Measurements from ENCODE around the gene KRT3.
"Not testable (repeated sequence)": the region's sequence is repeated elsewhere in the genome, so short reads cannot be mapped to it uniquely, and the experiment has no call there.

The KRT3 gene

GRCh38 chr12:52777566-52777965 lies 18.4 kb downstream of the KRT3 start:
- DNase-seq, result no peak

DNA sequence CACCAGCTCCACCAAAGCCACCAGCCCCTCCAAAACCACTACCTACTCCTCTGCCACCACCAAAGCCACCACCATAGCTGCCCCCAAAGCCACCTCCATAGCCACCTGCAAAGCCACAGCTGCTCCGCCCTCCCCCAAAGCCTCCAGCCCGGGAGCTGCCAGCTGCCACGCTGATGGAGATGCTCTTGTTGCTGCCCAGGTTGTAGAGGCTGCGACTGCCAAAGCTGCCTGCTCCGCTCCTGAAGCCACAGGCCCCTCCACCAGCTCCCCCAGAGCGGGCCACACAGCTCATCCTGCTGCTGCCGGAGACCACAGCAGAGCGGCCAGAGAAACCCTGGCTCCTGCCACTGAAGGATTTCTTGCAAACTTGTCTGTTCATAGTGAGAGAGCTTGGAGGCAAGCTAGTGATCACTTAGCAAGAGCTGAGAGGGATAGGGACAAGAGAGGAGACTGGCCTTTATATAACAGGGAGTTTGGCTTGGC lies 19.0 kb downstream of the KRT3 start, which contains the start of gene KRT76:
KRT76 (minus strand) TSS at position 433 of the 483 bp plus-strand sequence; CDS start at position 379, 54 bp downstream.
- DNase-seq, result no peak

DNA sequence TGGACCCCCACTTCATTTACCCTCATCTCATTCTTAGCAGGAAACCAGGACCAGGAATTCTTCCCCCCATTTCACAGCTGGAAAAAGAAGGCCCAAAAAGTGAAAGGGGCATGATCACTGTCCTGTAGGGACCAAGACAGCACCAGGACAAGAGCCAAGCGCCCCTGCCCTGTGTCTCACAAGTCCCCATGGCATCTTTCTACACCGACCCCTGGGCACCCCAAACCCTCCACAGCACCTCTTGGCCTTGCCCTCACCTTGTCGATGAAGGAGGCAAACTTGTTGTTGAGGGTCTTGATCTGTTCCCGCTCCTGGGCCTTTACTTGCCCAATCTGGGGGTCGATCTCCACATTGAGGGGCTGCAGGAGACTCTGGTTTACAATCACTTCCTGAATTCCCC lies 19.5 kb downstream of the KRT3 start:
- DNase-seq, result no peak

DNA sequence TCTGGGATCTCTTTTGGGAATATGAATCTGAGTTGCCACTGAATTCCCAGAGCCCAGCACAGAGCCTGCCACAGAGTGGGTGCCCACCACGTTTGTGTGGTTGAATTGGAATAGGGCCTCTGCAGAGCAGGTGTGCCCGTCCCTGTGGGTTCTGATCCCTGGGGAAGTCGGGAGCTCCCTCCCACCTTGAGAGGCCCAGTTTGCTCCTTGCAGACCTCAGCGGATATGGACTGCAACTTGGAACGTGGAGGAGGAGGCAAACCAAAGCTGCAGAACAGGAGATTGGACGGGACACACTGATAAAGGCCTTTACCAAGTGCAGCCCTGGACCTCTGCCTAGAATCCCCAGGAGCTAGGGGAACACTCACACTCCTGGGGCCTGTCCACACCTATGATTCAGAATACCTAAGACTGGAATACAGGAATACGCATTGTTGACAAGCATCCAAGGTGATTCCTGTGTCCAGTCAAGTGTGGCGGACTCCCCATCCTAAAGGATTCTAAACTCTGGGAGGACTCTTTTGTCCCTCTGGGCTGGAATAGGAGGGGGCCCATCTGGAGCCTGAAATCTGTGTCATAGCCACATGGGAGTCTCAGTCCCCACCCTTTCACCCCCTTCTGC lies 21.2 kb downstream of the KRT3 start:
- DNase-seq, result no peak

- no peak for DNase-seq
Observed at GRCh38 chr12:52772772-52773171, 23.1 kb downstream of the KRT3 start.

GRCh38 chr12:52772188-52772587 lies 23.7 kb downstream of the KRT3 start:
- DNase-seq, result no peak

GRCh38 chr12:52771505-52771904 lies 24.4 kb downstream of the KRT3 start:
- DNase-seq, result no peak

GRCh38 chr12:52771088-52771487 lies 24.8 kb downstream of the KRT3 start:
- DNase-seq, result no peak

DNA sequence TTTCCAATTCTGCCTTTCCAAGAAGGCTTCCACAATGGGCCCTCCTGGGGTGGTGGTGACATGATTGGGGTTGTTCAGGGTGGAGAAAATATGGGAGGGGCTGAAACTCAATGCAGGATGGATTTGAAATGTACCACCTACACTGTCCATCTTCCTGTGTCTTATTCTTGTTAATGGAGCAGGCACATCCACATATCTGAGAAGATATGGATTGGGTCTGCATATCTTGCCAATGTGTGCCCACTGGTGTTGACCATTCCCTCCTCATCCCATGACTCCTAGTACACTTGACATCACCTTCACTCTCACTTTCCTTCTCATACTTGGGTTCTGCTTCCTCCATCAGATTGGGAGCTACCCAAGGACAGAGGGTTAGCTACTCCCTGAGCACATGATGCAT lies 26.0 kb downstream of the KRT3 start:
- no peak for DNase-seq

- DNase-seq, result no peak
Observed at GRCh38 chr12:52769354-52769753, 26.6 kb downstream of the KRT3 start.

GRCh38 chr12:52768479-52769200 lies 27.3 kb downstream of the KRT3 start:
- DNase-seq, result no peak

DNA sequence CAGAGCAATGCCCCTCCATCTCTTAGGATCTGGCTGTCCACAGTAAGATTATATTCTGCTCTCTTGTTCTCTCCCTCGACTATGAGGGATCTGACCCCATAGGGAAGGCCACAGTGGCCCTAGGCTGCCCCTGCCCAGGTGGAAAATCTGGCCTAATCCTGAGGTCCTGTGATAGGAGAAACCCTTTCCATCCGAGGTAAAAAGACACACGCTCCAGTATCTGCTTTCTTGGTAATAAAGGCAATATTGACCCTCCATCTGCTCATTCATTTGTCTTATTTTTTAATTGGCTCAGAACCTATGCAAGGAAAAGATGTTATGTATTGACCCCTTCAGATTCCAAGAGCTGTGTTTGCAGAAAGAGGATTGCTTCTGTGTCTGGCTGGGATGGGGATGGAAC lies 28.5 kb downstream of the KRT3 start:
- no peak for DNase-seq

GRCh38 chr12:52767020-52767379 lies 28.9 kb downstream of the KRT3 start:
- no peak for DNase-seq

GRCh38 chr12:52766351-52767019 lies 29.4 kb downstream of the KRT3 start:
- no peak for DNase-seq

GRCh38 chr12:52765702-52766101 lies 30.2 kb downstream of the KRT3 start:
- DNase-seq, result no peak

- no peak for DNase-seq
Observed at GRCh38 chr12:52763991-52764390, 31.9 kb downstream of the KRT3 start.

GRCh38 chr12:52763036-52763659 lies 32.8 kb downstream of the KRT3 start:
- no peak for DNase-seq

DNA sequence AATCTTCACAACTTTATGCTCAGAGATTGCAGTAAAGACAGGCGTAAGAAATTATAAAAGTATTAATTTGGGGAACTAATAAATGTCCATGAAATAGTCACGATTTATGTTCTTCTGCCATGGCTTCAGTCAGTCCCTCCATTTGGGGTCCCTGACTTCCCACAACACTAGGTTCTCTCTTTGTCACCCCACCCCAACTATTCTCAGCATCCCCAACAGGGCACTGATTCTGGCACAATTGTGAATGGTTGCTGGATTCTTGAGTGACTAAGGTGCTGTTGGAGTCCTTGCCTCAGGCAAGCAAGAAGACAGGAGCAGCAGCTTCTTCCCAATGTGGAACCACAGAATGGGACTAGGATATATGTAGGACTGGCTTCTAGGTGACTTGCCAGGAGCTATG lies 34.1 kb downstream of the KRT3 start:
- no peak for DNase-seq

DNA sequence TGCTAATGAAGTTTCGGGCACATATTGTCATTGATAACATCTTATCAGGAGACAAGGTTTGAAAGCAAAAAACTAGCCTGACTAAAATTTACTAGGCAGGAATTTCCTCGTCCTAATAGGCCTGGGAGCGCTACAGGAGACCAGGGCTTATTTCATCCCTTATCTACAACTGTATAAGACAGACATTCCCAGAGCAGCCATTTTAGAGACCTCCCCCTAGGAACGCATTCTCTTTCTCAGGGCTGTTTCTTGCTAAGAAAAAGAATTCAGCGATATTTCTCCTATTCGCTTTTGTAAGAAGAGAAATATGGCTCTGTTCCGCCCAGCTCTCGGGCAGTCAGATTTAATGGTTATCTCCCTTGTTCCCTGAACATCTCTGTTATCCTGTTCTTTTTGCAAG lies 34.7 kb downstream of the KRT3 start:
- DNase-seq, result not testable (repeated sequence)

DNA sequence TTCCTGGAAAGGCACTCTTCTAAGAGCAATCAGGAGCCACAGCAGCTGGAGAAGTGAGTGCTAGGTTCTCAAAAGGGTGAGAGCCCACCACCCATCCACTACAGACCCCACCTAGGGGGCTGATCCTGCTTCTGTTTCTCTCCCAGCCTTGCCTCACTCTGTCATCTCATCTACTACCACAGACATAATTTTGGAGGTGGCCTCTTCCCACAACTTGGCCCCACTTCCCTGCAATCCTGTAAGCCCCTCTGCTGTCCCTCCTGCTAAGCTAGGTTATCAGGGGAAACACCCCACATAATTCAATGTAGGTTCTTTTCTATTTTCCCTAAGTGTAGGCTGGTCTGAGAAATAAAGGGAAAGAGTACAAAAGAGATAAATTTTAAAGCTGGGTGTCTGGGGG lies 35.3 kb downstream of the KRT3 start:
- no peak for DNase-seq

GRCh38 chr12:52759695-52760094 lies 36.2 kb downstream of the KRT3 start:
- DNase-seq, result no peak

GRCh38 chr12:52759218-52759617 lies 36.7 kb downstream of the KRT3 start:
- no peak for DNase-seq

DNA sequence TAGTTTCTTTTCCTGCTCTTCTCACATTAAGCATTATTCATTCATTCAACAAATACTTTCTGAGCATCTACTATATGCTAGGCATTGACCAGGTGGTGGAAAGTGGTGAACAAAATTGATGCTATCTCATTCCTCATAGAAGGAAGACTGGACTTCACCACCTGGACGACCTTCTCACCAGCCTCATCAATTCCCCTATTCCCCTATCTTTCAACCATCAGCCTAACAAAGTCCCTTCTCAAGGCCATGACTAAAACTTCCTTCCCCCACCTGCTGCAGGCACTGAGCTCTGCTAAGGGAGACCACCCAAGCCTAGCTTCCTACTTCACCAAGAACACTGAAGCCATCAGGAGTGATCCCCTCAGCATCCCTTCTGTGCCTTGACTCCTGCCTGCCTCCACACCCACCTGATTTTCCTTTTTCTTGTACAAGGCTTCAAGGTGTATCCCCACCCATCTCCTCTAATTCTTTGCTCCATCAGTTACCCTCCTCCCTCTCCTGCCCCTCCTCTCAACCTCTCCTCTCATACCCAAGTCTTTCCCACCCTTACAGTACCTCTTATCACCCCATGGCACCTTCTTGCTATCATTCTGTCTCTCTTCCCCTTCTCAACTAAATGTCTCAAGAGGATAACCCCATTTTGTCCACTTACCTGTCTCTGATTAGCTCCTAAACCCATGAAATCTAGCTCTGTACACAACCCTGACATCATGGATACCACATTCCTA lies 38.3 kb downstream of the KRT3 start:
- DNase-seq, result no peak

Measured in activated CD4-positive, alpha-beta T cell treated with anti-CD3 and anti-CD28 coated beads, Interleukin-2, amount 50 U/mL, for 1 hour (primary cell).